ENCODE results near the gene RXRA.

The RXRA gene

DNA sequence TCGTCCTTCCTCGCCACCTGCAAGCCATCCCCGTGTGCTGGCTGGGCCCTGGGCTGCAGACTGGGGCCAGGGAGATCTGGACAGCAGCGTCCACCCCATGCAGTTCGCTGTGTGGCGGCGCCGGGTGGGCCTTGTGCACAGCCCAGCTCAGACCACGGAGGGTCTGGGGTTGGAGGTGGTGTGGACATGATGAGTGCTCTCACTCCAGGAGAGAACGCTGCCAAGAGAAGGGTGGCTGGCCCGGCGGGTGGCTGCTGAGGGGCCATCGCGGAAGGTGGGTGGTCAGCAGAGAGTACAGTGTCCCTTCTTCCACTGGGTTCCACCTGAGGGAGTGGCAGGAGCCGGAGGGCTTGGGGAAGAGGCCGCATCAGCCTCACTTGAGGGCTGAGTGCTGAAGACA, 44.4 kb downstream of the RXRA start:
- no peak for DNase-seq

DNA sequence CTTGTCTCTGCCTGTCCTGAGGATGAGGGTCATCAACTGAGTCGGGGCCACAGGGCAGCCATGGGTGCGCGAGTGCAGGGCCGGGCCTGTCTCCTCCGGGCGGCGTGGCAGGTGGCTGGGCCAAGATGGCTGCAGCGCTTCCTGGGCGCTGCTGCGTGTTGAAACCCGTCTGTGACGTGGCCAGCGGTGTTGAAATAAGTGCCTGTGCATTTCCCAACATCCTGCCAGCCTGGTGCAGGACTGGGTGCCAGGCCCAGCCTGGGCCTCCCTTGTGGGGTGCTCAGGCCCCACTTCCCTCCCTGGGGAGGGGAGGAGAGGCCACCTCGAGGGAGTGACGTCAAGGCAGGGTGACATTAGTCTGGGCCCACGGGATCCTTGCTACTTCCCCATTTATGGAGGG, 45.5 kb downstream of the RXRA start:
- DNase-seq: peak; percentile 47

DNA sequence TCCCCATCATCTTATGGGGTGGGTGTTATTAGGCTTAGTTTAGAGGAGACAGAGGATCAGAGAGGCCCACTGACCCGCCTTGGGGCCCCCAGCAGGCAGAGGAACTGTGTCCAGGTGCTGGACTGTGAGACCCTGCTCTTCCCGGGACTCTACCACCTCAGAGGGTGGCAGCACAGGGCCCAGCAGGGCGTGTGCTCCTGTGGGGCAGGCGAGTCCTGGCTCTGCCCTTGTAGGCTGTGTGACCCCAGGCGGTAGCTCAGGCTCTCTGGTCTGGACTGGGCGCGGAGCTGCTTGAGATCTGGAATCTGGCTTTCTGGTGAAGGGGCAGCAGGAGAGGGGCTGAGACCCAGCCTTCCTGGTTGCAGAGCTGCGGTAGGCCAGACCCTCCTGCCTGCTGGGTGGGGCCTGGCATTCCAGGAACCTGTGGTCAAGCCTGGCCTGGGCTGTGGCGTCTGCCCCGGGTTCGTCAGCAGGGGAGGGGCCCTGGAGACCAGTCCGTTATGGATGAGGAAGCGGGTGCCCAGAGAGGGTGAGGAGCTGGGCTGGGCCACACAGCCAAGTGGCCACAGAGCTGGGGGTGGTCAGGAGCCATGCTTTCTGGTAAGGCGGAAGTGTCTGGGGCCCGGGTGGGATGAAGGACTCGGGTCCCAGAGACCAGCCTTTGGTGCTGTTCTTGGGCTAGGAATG, 46.5 kb downstream of the RXRA start:
- DNase-seq: peak; percentile 21

DNA sequence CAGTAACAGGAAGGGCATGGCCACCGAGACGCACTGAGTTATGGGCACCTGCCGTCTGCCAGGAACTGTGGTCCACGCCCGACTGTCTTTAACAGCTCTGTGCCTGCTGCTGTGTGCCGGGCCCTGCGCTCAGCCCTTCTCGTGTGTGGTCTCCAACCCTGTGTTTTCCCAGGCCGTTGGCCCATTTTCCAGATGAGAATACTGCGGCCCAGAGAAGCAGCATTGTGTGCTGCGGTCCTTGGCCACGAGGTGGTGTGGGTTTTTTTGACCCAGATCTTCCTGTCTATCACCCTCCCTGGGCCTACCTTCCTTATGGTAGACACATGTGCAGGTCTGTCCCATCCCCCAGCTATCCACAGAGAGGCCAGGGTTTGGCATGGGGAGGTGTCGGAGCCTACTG, 47.0 kb downstream of the RXRA start:
- DNase-seq: peak; percentile 22

DNA sequence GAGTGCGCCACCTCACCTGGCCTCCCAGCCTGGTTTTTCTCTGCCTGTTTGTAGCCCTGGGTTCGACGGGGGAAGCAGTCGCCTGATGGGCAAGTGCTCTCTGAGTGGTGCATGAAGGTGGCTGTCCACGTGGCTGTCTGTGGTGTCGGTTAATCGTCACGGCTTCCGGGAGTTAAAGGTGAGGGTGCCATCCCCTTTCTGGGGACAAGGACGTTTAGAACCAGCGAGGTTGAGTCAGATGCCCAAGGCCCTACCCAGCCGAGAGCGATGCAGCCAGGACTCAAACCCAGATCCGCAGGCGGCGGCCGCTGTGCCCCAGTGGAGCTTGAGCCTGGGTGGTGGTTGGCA, 47.7 kb downstream of the RXRA start:
- no peak for DNase-seq

DNA sequence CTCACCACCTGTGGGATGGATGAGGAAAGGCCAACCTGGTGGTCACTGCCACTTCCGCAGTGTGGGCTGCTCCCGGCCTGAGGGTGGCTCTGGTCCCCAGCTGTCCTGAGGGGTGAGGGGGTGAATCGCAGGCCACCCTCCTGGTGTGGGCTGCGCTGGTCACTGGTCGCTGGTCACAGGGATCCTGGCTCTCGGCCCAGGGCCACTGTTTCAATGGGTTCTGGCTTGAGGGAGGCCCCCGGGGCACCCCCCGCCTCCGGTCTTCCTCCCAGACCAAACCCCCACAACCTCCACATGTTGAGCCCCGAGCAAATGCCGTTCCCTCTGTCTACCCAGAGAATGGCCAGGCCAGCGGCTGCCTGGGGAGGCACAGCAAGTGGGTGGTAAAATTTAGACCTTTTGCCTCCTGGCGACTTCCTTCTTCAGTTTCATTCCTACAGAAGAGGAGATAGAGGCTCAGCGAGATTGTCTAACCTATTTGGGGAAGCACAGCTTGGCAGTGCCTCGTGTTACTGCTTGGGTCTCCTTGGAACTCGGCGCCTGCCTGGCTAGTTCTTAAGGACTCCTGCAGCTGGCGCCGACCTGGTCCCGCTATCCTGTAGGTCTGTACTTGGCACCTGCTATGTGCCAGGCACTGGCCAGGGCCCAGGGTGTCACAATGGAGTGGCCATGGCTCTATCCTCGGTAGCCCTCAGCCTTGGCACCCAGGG, 48.2 kb downstream of the RXRA start:
- DNase-seq: no peak

DNA sequence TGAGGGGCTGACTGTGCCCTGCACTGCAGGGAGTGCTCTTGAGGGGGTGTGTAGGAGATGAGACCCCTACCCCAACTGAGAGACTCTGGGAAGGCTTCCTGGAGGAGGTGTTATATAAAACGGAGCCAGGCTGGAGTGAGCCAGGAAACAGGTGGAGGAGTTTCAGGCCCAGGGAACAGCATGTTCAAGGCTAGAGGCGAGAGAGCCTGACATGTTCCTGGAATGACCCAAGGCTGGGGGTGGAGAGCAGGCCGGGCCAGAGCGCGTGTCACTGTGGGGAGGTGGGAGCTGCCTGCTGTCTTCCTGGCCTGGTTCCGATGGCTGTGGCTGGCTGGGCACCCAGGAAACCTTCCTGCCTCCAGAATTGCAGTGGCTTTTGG, 48.7 kb downstream of the RXRA start:
- no peak for DNase-seq

DNA sequence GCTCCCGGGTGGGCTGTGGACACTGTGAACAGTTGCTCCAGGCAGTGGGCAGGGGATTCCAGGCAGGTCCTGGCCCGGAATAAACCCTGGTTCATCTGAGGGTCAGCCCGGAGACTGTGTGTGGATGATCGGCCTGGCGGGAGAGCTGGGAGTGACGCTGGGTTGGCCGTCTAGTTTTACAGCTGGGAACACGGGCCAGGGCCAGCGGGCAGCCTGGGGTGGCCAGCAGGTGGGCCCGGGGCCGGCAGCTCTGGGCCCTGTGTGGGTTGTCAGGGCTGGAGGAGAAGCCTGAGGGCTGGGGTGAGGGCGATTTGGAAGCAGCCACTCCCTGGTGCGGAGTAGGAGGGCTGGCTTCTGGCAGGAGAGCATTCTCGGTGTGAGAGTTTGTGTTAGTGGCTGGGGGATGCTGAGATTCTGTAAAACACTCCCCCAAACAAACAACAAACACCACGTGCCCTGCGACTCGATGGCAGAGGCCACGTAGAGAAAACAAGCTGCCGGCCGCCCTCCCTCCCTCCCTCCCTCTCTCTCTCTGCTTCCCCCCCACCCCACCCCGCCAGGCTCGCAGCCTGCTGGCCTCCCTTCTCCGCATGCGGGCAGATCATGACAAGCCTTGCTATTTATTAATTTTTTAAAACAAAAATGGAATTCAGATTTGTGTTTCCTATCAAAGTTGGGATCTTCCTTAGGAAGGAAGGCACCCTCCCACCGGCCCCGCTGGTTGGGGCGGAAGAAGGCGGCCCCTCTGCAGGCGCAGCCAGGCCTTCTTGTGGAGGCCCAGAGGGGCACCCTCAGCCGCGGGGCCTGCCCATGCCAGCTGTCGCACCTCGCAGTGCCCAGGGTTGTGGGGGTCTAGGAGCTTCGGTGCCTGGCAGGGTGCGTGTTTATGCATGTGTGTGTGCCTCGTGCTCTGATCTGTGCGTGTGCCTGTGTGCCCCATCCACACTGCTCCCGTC, 49.5 kb downstream of the RXRA start:
- DNase-seq: no peak

DNA sequence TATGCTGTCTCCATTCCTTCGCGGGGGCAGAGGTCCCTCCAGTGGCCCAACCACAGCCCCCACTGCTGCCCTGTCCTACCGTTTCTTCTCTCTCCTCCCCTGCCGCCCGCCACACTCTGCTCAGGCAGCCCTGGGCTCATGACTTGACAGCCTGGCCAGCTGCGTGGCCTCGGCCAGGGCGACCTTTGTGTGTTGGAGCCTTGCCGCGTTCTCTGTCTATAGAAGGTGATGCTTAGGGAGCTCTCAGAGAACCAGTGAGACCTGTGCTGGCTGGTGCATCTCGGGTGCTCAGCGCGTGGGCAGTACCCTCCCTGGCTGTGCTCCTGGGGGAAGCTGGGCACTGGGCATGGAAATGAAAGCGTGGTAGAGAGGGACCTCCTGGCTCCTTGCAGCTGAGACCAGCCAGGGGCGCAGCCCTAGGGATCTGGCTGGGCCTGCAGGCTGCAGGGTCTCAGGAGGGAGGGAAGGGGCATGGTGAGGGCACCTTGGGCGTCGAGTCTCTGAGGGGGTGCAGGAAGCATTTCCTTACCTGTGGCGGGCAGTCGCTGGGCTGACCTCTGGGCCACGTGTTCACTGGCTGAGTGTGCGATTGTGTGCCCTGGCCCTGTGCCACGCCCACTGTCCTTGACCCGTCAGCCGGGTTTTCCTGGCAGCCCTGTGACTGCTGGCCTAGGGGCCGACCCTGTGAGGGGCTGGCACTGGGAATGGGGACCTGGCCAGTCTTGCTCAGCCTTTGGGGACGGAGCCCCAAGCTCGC, 50.3 kb downstream of the RXRA start:
- DNase-seq: no peak

DNA sequence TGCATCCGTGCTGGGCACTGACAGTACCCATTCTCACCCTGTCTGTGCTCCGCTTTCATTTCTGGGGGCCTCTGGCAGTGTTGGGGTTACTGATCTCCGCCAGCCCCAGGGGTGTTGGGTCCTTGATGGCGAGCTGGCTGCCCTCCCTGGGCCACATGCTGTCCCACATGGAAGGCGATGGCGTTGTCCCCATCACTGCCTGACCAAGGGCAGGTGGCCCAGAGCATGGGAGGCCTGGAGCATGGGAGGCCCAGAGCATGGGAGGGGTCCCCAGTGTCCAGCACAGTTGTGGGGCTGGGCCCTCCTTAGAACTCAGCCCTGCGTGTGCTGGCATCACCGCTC, 50.9 kb downstream of the RXRA start:
- no peak for DNase-seq

DNA sequence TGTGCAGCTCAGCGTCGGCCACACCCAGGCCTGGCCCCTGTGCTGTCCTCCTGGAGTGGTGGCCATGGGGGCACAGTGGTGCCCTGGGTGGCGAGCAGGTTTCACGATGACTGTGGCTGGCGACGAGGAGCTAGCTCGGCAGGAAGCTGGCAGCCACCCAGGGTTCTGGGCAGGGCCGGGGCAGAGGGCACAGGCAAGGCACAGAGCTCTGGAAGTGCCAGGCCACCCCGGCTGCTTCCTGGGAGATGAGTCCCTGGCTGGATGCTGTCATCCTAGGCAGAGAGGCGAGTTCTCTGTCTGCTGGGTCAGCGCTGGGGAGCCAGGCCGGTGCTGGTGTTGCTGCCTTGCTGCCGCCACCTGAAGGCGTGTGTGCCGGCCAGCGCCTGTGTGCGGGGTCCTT, 51.7 kb downstream of the RXRA start:
- no peak for DNase-seq

DNA sequence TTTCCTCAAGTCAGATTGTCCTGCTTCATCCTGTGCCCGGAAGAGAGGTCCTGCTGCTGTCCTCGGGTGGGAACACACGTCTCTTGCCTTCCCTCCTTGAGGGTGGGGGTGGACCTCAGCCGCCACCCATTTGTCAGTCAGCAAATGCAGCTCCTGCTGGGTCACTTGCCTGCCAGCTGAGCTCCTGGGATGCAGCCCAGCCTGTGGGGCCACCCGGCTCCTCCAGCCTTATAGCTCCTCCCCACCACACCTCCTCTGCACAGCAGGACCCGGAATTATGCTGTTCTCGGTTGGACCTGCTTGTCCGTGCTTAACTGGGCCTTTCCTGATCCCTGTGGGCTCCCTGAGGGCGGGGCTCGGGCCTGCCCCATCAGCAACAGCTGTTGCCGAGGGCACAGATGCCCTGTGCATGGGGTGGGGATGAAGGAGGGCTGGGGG, 52.7 kb downstream of the RXRA start:
- no peak for DNase-seq

DNA sequence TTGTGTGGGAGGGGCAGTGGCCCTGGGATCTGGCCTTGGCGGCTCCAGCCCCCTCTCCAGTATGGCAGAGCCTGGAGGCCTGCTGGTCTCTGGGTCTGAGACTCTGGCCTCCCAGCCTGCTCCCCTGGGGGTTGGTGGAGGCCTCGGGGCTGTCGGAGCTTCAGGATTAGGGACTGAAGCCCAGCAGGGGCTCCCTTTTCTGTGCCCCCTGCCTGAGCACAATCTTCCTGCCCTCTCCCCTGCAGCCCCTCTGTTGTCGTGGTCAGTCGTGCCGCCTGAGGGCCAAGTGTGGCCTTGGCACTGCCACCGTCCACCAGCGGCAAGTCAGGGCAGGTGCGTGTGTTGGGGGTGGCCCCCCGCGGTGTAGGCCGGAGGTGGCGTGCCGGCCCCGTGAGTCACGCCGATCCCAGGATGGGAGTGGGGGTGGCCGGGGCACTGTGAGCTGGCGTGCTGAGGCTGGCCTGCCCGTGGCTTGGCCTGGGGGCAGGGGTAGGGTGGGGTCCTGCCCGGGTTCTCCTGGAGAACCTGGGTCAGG, 53.6 kb downstream of the RXRA start:
- DNase-seq: no peak

DNA sequence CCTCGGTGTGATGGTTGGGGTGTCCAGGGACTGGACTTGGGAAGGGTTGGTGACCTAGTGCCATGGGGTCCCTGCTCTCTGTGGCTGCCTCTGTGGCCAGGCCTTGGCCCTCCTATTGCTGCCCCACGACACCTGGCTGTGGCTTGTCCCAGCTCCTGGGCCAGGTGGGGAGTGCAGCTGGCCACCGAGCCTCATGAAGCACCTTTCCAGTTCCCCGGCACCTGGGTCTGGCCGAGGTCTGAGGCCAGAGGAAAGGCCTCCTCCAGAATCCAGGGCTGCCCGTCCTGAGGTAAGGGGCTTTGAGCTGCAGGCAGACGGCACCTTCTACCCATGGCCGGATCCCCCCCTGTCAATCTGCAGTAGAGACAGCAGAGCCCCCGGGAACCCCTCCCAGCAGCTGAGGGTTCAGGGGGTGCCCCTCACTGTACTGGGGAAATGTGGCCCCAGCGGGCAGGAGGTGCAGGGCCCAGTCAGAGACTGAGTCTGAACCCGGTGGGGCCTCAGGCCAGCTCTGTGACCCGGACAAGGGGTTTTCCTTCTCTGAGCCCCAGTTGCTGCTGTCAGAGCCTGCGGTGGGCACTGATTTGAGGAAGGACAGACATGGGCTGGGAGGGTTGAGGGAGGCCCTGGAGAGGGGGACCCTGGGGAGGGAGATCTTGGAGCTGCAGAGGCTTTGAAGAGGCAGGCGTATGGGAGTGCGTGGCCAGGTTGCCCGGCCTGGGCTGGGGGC, 54.5 kb downstream of the RXRA start:
- DNase-seq: no peak

DNA sequence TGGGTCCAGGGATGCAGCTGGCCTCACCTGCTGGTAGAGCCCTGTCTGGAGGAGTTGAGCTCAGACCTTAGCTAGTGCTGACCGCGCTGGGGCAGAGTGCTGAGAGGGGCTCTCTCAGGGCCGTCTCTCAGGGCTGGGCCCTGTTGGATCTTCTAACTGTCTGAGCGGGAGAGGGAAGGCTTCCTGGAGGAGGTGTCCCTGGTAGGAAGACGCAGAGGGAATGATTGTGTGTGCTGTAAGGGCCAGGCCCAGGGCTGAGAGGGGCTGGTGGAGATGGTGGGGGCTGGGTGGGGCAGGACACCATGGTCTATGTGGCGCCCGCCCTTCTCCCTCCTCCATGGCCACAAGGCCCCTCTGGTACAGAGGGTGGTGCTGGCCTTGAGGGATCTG, 55.0 kb downstream of the RXRA start:
- no peak for DNase-seq

DNA sequence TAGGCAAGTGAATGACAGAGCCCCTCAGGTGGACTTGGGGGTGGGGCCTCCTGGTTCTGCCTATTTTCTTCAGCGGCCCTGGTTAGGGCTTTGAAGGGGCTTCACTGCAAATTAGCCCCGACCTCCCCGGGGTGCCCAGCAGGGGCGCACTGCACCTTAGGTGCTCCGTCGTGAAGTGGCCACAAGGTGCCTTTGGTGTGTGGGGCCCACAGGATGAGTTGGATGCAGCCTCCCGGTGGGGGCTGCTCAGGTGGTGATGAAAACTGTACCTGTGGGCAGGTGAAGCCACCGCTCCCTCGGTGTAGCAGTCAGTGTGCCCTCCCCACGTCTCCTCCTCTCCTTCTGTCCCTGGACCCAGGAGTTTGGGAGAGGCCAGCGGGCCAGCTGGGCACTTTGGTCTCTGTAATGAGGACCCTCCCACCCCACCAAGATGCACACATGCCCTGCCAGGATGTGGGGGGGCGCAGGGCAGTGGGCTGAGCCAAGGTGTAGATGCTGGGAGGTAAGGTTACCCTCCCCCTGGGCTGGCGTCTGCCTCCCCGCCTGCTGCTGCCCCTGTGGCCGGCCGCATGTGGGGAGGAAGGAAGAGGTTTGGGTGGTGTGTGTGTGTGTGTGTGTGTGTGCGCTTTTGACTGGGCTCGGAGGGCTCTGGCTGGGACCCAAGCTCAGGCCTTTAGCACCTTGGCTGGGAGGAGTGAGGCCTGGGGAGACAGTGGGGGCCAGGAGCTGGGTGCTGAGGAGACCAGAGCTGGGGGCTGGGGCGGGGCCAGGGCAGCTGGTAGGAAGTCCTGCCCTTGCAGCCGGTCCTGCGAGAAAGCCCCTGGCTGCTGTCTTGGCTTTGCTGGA, 55.6 kb downstream of the RXRA start:
- DNase-seq: peak; percentile 79

DNA sequence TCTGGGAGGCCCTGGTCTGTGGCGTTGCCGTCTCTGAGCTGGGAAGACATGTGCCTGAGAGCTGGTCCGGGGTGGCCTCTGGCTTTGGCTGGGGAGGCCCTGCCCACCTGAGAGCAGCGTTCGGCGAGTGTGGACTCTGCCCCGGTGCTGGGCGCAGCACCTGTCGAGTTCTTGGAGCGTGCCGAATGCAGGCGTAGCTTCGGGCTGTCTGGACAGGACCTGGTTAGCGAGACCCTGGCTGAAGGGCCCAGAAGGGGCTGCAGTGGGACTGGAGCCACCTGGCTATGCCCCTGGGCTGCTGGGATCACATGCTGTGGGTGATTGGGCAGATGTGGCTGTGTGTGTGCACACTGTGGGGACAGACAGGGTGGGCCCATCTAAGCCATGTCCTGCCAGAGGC, 56.5 kb downstream of the RXRA start:
- DNase-seq: no peak

DNA sequence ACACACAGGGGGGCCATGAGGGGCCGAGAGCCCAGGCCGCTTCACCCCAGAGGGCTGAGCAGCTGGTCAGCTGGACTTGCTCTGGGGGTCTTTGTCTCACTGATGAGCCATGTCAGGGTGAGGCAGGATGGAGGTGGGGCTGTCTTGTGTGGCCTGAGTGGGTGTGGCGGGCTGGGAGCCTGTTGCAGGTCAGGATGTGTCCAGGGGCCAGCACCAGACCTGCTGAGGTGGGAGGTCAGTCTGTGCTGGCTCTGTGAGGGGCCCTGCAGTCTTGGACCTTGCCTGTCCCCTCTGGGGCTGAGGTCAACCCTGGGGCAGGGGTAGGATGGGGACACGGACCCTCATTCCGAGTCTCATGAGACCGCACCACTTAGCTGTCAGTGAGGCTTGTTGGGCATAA, 56.9 kb downstream of the RXRA start:
- DNase-seq: no peak

DNA sequence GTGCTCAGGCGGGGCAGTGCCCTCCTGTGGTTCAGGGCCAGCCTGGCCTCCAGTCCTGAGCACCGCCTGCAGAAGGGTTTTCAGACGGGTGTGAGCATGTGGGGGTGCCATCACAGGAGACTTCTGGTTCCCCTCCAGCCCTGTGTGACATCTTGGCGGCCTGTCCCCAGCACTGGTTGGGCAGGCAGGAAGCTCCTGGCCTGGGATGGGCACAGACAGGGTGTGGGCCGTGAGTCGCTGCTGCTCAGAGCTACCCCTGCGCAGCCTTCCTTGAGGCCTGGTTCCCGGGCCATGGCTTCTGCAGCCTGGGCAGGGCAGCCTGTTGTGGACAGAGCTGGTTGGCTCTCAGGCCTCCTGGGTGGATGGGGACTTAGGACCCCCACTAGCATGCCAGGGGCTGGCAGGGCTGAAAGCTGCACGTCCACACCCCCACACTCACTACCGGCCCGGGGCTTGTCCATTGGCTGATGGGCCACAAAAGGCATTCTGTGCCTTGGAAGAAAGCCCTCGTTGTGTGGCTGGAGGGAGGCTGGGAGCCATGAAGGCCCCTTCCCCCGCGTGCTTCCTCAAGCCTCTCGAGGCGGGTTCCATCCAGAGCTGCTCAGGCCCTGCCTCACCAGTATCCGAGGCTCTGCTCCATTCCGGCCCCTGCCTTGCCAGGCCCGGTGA, 58.7 kb downstream of the RXRA start:
- DNase-seq: no peak

DNA sequence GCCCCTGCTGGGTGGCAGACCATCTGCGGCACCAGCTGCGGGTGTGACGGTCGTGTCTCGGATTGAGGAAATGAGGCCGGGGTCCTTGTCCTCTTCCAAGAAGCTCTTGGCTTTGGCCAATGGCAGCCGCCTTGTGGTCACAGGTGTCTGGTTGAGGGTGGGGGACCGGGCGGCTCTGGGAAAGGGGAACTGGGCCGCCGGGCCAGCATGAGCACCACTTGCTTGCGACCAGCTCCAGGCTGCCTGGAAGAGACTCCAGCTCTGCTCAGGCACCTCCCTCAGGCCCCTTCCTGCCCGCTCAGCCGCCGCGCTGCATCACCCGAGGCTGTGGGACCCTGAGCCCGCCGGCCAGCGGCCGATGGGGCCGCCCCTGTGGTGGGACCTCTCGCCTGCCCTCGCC, 59.7 kb downstream of the RXRA start:
- DNase-seq: no peak
